ENCODE data around the gene ATP6AP2. TPM values are rescaled to one million over a fixed set of nuclear protein-coding genes. Genes with fewer than 3 reads are reported as not detected.

ATP6AP2 gene
- total and polyA plus RNA-seq, 2 of the 4 experiments (the other 2 are of a cell fraction): 76.2 to 175 TPM

DNA sequence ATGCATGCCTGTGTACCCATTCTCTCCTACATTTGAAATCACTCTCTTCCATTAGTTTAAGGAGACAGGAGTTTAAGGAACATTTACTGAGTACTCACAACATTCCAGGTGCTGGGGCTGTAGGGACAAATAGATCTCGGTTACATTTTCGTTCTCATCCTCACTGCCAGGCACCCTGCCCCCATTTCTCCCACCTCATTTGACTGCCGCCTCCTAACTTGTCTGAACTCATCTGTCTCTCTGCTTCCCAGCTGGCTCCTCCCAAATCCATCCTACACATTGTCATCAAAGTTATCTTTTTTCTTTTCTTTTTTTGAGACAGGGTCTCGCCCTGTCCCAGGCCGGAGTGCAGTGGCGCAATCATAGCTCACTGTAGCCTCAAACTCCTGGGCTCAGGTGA lies 22.7 kb downstream of the ATP6AP2 start:
- in situ Hi-C loops (cut with MboI; ENCODE audit: low sequenced_read_pairs): no loop called here
- H3K4ac ChIP-seq (ENCODE audit: low read depth, low read length): no peak overlapping the region
- H4K8ac ChIP-seq (ENCODE audit: low read depth in 2 of 2, low read length in 2 of 2): no peak overlapping the region
- no peak overlapping the region for H3K56ac ChIP-seq (ENCODE audit: extremely low read depth, insufficient read depth, low read length)
- H2BK5ac ChIP-seq (ENCODE audit: low read depth, low read length, poor library complexity, severe bottlenecking): no peak overlapping the region
- no peak overlapping the region for H2BK20ac ChIP-seq (ENCODE audit: low read depth, low read length)
- CTCF ChIA-PET: no interaction called here
- H2AK9ac ChIP-seq (replicated peaks; ENCODE audit: low read depth, low read length, poor library complexity): no peak overlapping the region
- no peaks in the 10 kb centered on the region for H3K9me1 ChIP-seq (ENCODE audit: insufficient read depth, low read length)
- intact Hi-C loops (cut with micrococcal nuclease): no loop called here
- DNase-seq: no peak
- no peak overlapping the region for H4K5ac ChIP-seq (ENCODE audit: low read depth, low read length)
- ATAC-seq (ENCODE audit: low read depth): no peak
- no peak overlapping the region for H3K14ac ChIP-seq (replicated peaks; ENCODE audit: low read depth, low read length)
- BruUV-seq (replicated peaks): no TSS peak
- POLR2A ChIA-PET (ENCODE audit: unreplicated experiment): no interaction called here
- no peak overlapping the region for H2AFZ ChIP-seq (replicated peaks; ENCODE audit: low read length, poor library complexity)
- TF ChIP-seq BHLHE40 (IDR thresholded peaks at IDR 0.05; ENCODE audit: low read depth, low read length) (no peak), RCOR1 (IDR thresholded peaks at IDR 0.05; ENCODE audit: insufficient replicate concordance, low read length) (no peak), CTCF (conservative IDR thresholded peaks at IDR 0.05; ENCODE audit: low read depth, low read length) (no peak), POLR2A (IDR thresholded peaks at IDR 0.05; ENCODE audit: low read depth, low read length) (no peak), ELK1 (IDR thresholded peaks at IDR 0.05; ENCODE audit: borderline replicate concordance, low read depth, low read length) (no peak), SMC3 (IDR thresholded peaks at IDR 0.05; ENCODE audit: low read depth, low read length) (no peak), FOS (IDR thresholded peaks at IDR 0.05; ENCODE audit: low read depth, low read length) (no peak), CEBPB (IDR thresholded peaks at IDR 0.05; ENCODE audit: low read depth, low read length) (no peak), RAD21 (IDR thresholded peaks at IDR 0.05; ENCODE audit: low read length) (no peak), MXI1 (IDR thresholded peaks at IDR 0.05; ENCODE audit: borderline replicate concordance, low read depth, low read length) (no peak), NFE2L2 (IDR thresholded peaks at IDR 0.05; ENCODE audit: low read depth, low read length) (no peak)
- H3K23ac ChIP-seq (ENCODE audit: low read depth, low read length): no peak overlapping the region
- WGBS, 2 experiments (ENCODE audit: extremely low coverage in 2 of 2, insufficient read length in 1 of 2): 72% methylated on average over 3 of the region's 6 CpGs; no CpG with 5 or more reads in 1 of the 2 experiments
- H3K9ac ChIP-seq (ENCODE audit: low read depth, low read length): no peak overlapping the region
- H3K27me3 ChIP-seq (ENCODE audit: control insufficient read depth, insufficient read depth, low read length): peaks cover 4% of the 10 kb centered on the region; the same call in 1 of the 2 replicates
- H3K4me3 ChIP-seq (ENCODE audit: insufficient read depth, low read depth, low read length): no peak overlapping the region
- H4K91ac ChIP-seq (ENCODE audit: insufficient read depth, low read depth, low read length): no peak overlapping the region
- H4K20me1 ChIP-seq (ENCODE audit: insufficient read depth, low read length): no peaks in the 10 kb centered on the region
- no peak overlapping the region for H2BK15ac ChIP-seq (ENCODE audit: low read depth, low read length)
- no peak overlapping the region for H2BK120ac ChIP-seq (ENCODE audit: low read depth, low read length)
- no peak overlapping the region for H2AK5ac ChIP-seq (ENCODE audit: low read depth, low read length)
- peaks cover 3% of the 10 kb centered on the region for H3K36me3 ChIP-seq (ENCODE audit: control insufficient read depth, insufficient read depth, low read length)
- H3K27ac ChIP-seq (ENCODE audit: insufficient read depth, low read length): no peak overlapping the region
- H3K79me1 ChIP-seq (ENCODE audit: low read depth in 1 of 2, low read length in 2 of 2): no peaks in the 10 kb centered on the region
- H3K4me1 ChIP-seq (ENCODE audit: control insufficient read depth, insufficient read depth, low read length): no peaks in the 10 kb centered on the region
- H3K4me2 ChIP-seq (ENCODE audit: low read depth, low read length): no peak overlapping the region
- no peak overlapping the region for H3K18ac ChIP-seq (ENCODE audit: low read depth, low read length)
- H3K9me3 ChIP-seq (ENCODE audit: control insufficient read depth, insufficient read depth, low read length): no peaks in the 10 kb centered on the region
- dilution Hi-C loops (cut with HindIII; ENCODE audit: low sequenced_read_pairs, unreplicated experiment): no loop called here

Data from IMR-90 (cell line).